Caco-2 (cell line): ENCODE measurements around the gene TRPM7. TPM values are rescaled to one million over a fixed set of nuclear protein-coding genes. Genes with fewer than 3 reads are reported as not detected.
A peak's percentile ranks its signal among the peaks of the same experiment; 100 is the strongest.
"Not testable (repeated sequence)": the region's sequence is repeated elsewhere in the genome, so short reads cannot be mapped to it uniquely, and the experiment has no call there.

Source experiments
- BruUV-seq: library from RNA; stranded (reverse); fragments of 400-500 nt; replicated peaks from 2 replicates; lab custom pipeline; 2021; lab: Mats Ljungman, UMichigan
- CTCF ChIA-PET: fragments of 300-600 bp; sonication (Branson Sonifier 250); formaldehyde crosslinking; loops from one replicate; lab custom pipeline; 2022; ENCODE audit warnings: antibody characterized with exemption; lab: Charles Lee
- POLR2A ChIA-PET: fragments of 300-600 bp; sonication (Branson Sonifier 250); formaldehyde crosslinking; loops from one replicate; lab custom pipeline; 2022; ENCODE audit warnings: antibody characterized with exemption; lab: Charles Lee
- DNase-seq, 2 experiments: peaks; one replicate each; pipeline versions ENCODE4 v3.0.0 to v3.0.0-alpha.2; 2020 to 2022
- H3K27me3 ChIP-seq: replicated peaks from 2 replicates; pipeline ENCODE4 v1.6.0; 2011; ENCODE audit warnings: low read length; ENCODE audit not compliant: control insufficient read depth, insufficient read depth
- H3K36me3 ChIP-seq: 2 replicates; pipeline ENCODE4 v1.5.1; 2011; ENCODE audit warnings: low read length; ENCODE audit not compliant: control insufficient read depth, insufficient read depth
- H3K4me1 ChIP-seq: fragments of 250-450 bp; sonication (Bioruptor Pico); 2 replicates; pipeline ENCODE4 v1.5.1; 2020; ENCODE audit warnings: mild to moderate bottlenecking
- H3K4me3 ChIP-seq: 2 replicates; pipeline ENCODE4 v1.5.1; 2011; ENCODE audit warnings: low read depth, mild to moderate bottlenecking, control low read depth, low read length
- H3K9me3 ChIP-seq: fragments of 250-450 bp; sonication (Bioruptor Pico); 2 replicates; pipeline ENCODE4 v1.5.1; 2020; ENCODE audit warnings: mild to moderate bottlenecking, moderate library complexity
- H3K27ac Mint-ChIP-seq: one replicate; pipeline ENCODE4 v1.8.0; 2022; ENCODE audit warnings: mixed read lengths; ENCODE audit not compliant: unreplicated experiment
- H3K27me3 Mint-ChIP-seq: one replicate; pipeline ENCODE4 v1.8.0; 2022; ENCODE audit warnings: mixed read lengths; ENCODE audit not compliant: insufficient read depth, unreplicated experiment
- H3K36me3 Mint-ChIP-seq: one replicate; pipeline ENCODE4 v1.8.0; 2022; ENCODE audit warnings: mild to moderate bottlenecking, mixed read lengths; ENCODE audit not compliant: insufficient read depth, unreplicated experiment
- H3K4me1 Mint-ChIP-seq: one replicate; pipeline ENCODE4 v1.8.0; 2022; ENCODE audit warnings: low read depth, mixed read lengths; ENCODE audit not compliant: unreplicated experiment
- H3K4me3 Mint-ChIP-seq: one replicate; pipeline ENCODE4 v1.8.0; 2022; ENCODE audit warnings: mild to moderate bottlenecking, moderate library complexity, mixed read lengths; ENCODE audit not compliant: unreplicated experiment
- H3K9me3 Mint-ChIP-seq: one replicate; pipeline ENCODE4 v1.8.0; 2022; ENCODE audit warnings: mixed read lengths; ENCODE audit not compliant: unreplicated experiment
- CTCF ChIP-seq, 2 experiments: fragments of 200-600 bp in 1 of 2; IDR thresholded peaks; 1 replicate in 1 of 2; 2 replicates in 1 of 2; pipeline versions ENCODE4 v1.5.1 to v1.8.0; 2011 to 2022; ENCODE audit warnings: antibody characterized with exemption in 1 of 2, control low read depth in 1 of 2, inconsistent platforms in 1 of 2, low read depth in 1 of 2, low read length in 1 of 2, mild to moderate bottlenecking in 1 of 2, moderate library complexity in 1 of 2; ENCODE audit not compliant: insufficient read depth in 1 of 2, severe bottlenecking in 1 of 2, unreplicated experiment in 1 of 2
- intact Hi-C: fragments of 100-400 bp; cut with micrococcal nuclease; formaldehyde crosslinking; loops from one replicate; pipeline ENCODE4 v1.10.0; 2022; ENCODE audit not compliant: unreplicated experiment
- total RNA-seq: library from RNA; stranded (reverse); gene quantifications from 2 replicates; pipeline ENCODE4 v1.2.3, GENCODE V29; 2022

TRPM7 gene
- total RNA-seq, 1 experiment from 2014 or later: 70.9 TPM

DNA sequence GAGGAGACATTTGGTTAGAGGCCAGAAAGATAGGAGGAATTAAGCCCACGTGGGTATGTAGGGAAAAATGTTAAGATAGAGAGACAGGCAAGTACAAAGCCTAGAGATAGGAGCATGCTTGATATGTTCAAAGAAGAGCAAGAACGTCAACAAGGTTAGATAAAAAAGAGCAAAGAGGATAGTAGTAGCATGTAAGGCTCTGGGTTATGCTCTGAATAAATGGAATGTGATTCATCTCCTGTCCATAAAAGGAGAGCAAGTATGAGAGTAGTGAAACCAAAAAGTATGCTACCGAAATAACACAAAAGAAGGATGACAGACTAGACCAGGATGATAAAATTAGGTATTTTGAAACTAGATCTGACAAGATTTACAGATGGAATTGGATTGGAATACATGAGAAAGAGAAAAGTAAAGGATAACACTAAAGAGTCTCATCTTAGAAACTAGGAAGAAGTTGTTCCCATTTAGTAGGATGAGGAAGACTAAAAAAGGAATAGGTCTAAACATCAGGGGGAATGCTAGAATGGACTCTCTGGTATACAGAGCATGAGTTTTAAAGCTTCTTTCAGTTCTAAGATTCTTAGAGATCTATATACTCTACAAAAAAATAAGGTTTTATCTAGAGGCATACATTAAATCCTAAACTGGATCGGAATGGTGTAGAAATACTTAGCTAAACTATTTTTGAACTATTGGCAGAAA, 59.1 kb downstream of the TRPM7 start:
- Mint-ChIP-seq H3K9me3 (no peaks in the 10 kb centered on the region), H3K27me3 (no peaks in the 10 kb centered on the region), H3K36me3 (peaks cover 74% of the 10 kb centered on the region), H3K4me1 (peaks cover 33% of the 10 kb centered on the region), H3K4me3 (peak overlapping the region; percentile 13), H3K27ac (peak overlapping the region; percentile 55)
- Histone ChIP-seq H3K9me3 (no peaks in the 10 kb centered on the region), H3K4me3 (no peak overlapping the region), H3K4me1 (peaks cover 43% of the 10 kb centered on the region), H3K27me3 (no peaks in the 10 kb centered on the region), H3K36me3 (no peaks in the 10 kb centered on the region; the same call in 1 of the 2 replicates)
- ChIA-PET CTCF (no interaction called here), POLR2A (no interaction called here)
- intact Hi-C loops: loop anchor here (2.0 kb wide), 1 partner anchor 281 kb away; the partner anchor contains the start of gene AP4E1
- DNase-seq: peak in 1 of 2 experiments; percentile 20
- no peak for TF ChIP-seq CTCF (IDR thresholded peaks at IDR 0.05; ENCODE audit: insufficient read depth in 1 of 2, low read depth in 1 of 2, low read length in 1 of 2, severe bottlenecking in 1 of 2, unreplicated experiment in 1 of 2)
- no TSS peak for BruUV-seq

GRCh38 chr15:50624616-50625168, 61.9 kb downstream of the TRPM7 start:
- CTCF ChIA-PET: no interaction called here
- intact Hi-C loops: no loop called here
- no peaks in the 10 kb centered on the region for H3K9me3 ChIP-seq
- TF ChIP-seq CTCF (IDR thresholded peaks at IDR 0.05; ENCODE audit: insufficient read depth in 1 of 2, low read depth in 1 of 2, low read length in 1 of 2, severe bottlenecking in 1 of 2, unreplicated experiment in 1 of 2): no peak
- H3K27me3 ChIP-seq: no peaks in the 10 kb centered on the region
- H3K9me3 Mint-ChIP-seq: no peaks in the 10 kb centered on the region
- H3K4me1 ChIP-seq: peaks cover 43% of the 10 kb centered on the region
- H3K4me3 Mint-ChIP-seq: no peak overlapping the region
- no peaks in the 10 kb centered on the region for H3K27me3 Mint-ChIP-seq
- peaks cover 33% of the 10 kb centered on the region for H3K4me1 Mint-ChIP-seq
- no peaks in the 10 kb centered on the region; the same call in 1 of the 2 replicates for H3K36me3 ChIP-seq
- peaks cover 81% of the 10 kb centered on the region for H3K36me3 Mint-ChIP-seq
- H3K27ac Mint-ChIP-seq: no peak overlapping the region
- POLR2A ChIA-PET: no interaction called here
- no peak overlapping the region for H3K4me3 ChIP-seq
- BruUV-seq: no TSS peak
- DNase-seq: no peak

DNA sequence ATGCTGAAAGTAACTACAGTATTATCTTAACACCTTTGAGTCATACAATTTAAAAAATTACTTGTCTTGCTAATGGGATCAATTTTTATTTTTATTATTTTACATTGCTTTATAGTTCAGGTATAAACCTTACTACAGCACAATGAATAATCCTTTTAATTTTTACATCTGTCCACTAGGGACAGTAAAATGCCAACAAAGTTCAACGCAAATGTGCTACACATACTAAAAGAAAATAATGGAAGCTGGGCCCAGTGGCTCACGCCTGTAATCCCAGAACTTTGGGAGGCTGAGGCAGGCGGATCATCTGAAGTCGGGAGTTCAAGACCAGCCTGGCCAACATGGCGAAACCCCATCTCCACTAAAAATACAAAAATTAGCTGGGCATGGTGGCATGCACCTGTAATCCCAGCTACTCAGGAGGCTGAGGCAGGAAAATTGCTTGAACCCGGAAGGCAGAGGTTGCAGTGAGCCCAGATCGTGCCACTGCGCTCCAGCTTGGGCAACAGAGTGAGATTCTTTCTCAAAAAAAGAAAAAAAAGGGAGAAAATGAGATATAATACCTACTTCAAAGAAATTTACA, 64.1 kb downstream of the TRPM7 start:
- H3K27me3 ChIP-seq, BruUV-seq, H3K36me3 ChIP-seq, H3K9me3 ChIP-seq, H3K4me3 ChIP-seq, H3K9me3 Mint-ChIP-seq, intact Hi-C loops, H3K4me3 Mint-ChIP-seq, H3K27me3 Mint-ChIP-seq, DNase-seq, H3K27ac Mint-ChIP-seq: not testable (repeated sequence)
- Mint-ChIP-seq H3K36me3 (peaks cover 84% of the 10 kb centered on the region), H3K4me1 (peaks cover 22% of the 10 kb centered on the region)
- TF ChIP-seq CTCF (IDR thresholded peaks at IDR 0.05; ENCODE audit: insufficient read depth in 1 of 2, low read depth in 1 of 2, low read length in 1 of 2, severe bottlenecking in 1 of 2, unreplicated experiment in 1 of 2): peak; percentile 30 to 38
- ChIA-PET POLR2A (interaction anchor here (0.7 kb wide), 1 partner anchor 300 kb away, joined by 7 read pairs; no protein-coding TSS in a partner anchor), CTCF (interaction anchor here (0.6 kb wide), 1 partner anchor 258 kb away, joined by 3 read pairs; no protein-coding TSS in a partner anchor)
- H3K4me1 ChIP-seq: peaks cover 22% of the 10 kb centered on the region

DNA sequence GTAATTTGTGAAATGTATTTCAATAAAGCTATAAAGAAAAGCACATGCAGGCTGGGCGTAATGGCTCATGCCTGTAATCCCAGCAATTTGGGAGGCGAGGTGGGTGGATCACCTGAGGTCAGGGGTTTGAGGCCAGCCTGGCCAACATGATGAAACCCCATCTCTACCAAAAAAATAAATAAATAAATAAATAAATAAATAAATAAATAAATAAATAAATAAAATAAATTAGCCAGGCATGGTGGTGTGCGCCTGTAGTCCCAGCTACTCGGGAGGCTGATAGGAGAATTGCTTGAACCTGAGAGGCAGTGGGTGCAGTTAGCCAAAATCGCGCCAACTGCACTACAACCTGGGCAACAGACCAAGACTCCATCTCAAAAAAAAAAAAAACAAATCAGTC, 69.6 kb downstream of the TRPM7 start:
- H3K36me3 ChIP-seq, H3K27me3 ChIP-seq, H3K4me1 ChIP-seq, DNase-seq, H3K4me3 ChIP-seq, H3K4me1 Mint-ChIP-seq, H3K27ac Mint-ChIP-seq, CTCF ChIA-PET, H3K9me3 ChIP-seq, H3K4me3 Mint-ChIP-seq, H3K27me3 Mint-ChIP-seq, POLR2A ChIA-PET, BruUV-seq, intact Hi-C loops, H3K9me3 Mint-ChIP-seq: not testable (repeated sequence)
- H3K36me3 Mint-ChIP-seq: peaks cover 85% of the 10 kb centered on the region
